ENCODE measurements around the gene TDRD1. TPM values are rescaled to one million over a fixed set of nuclear protein-coding genes. Genes with fewer than 3 reads are reported as not detected.

Gene TDRD1
- total RNA-seq, 1 experiment from 2014 or later = not detected

DNA sequence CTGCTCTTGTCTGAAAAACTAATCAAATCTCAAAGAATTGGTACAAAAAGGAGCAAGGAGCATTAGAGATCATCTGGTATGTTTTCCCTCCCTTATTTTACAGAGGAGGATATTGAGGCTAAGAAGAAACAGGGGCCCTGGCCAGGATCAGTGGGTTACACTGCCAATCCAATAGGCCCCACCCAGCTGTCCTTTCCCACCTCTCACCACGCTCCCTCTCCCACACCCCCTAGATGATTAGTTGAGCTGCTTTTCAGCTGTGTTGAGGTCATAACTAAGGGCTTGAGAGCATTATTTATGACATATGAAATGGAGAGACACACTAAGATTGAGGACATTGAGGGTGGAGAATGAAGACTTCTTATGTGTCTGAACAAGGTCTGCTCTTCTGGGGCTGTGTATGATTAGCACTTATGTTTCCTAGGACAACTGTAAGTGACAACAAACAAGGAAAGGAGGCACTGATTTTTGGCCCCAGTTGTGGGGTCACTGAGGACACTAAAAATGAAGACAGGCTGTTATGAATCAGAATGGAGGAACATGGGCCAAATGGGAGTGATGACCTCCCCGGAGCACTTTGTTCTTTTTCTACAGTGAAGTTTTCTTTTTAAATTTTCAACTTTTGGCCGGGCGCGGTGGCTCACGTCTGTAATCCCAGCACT is 86.4 kb downstream of the TDRD1 start:
- Histone ChIP-seq H4K20me1 (ENCODE audit: insufficient read depth, low read depth, low read length) (no peaks in the 10 kb centered on the region), H3K4me2 (ENCODE audit: low read depth, low read length, poor library complexity, severe bottlenecking) (no peak overlapping the region), H3K27ac (ENCODE audit: low read length) (no peak overlapping the region), H3K9ac (ENCODE audit: low read length) (no peak overlapping the region), H3K4me1 (ENCODE audit: low read length) (no peaks in the 10 kb centered on the region), H2AFZ (ENCODE audit: low read length) (no peak overlapping the region), H3K4me3 (ENCODE audit: low read length) (no peak overlapping the region), H3K36me3 (ENCODE audit: insufficient read depth, low read length) (no peaks in the 10 kb centered on the region), H3K9me3 (ENCODE audit: low read length) (no peaks in the 10 kb centered on the region), H3K79me2 (ENCODE audit: low read length) (no peaks in the 10 kb centered on the region), H3K9me2 (replicated peaks; ENCODE audit: insufficient read depth, low read length) (no peaks in the 10 kb centered on the region), H3K27me3 (ENCODE audit: low read length) (no peaks in the 10 kb centered on the region)
- DNase-seq = no peak

DNA sequence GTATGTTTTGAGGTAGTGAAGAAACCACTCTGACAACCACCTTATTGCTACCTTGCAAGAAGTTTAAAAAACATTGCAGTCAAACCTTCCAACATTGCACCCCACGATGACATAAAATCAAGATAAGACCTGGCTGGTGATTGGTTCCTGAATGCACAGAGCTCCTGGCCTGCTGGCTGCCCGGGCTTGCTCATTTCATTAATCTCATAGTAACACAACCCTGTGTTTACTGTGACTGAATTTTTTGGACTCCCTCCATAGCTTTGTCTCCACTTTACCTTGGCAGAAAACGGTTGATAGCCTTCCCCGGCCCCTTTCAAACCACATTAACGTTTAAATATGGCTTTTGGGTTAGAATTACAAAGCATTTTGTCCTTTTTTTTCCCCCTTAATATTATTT is 87.4 kb downstream of the TDRD1 start:
- Histone ChIP-seq H2AFZ (ENCODE audit: low read length) (no peak overlapping the region), H3K4me3 (ENCODE audit: low read length) (no peak overlapping the region), H3K27ac (ENCODE audit: low read length) (no peak overlapping the region), H3K4me2 (ENCODE audit: low read depth, low read length, poor library complexity, severe bottlenecking) (no peak overlapping the region), H3K9me2 (replicated peaks; ENCODE audit: insufficient read depth, low read length) (no peaks in the 10 kb centered on the region), H3K79me2 (ENCODE audit: low read length) (no peaks in the 10 kb centered on the region), H3K36me3 (ENCODE audit: insufficient read depth, low read length) (no peaks in the 10 kb centered on the region), H3K27me3 (ENCODE audit: low read length) (no peaks in the 10 kb centered on the region), H3K4me1 (ENCODE audit: low read length) (no peaks in the 10 kb centered on the region), H3K9ac (ENCODE audit: low read length) (no peak overlapping the region), H4K20me1 (ENCODE audit: insufficient read depth, low read depth, low read length) (no peaks in the 10 kb centered on the region), H3K9me3 (ENCODE audit: low read length) (no peaks in the 10 kb centered on the region)
- DNase-seq = no peak

DNA sequence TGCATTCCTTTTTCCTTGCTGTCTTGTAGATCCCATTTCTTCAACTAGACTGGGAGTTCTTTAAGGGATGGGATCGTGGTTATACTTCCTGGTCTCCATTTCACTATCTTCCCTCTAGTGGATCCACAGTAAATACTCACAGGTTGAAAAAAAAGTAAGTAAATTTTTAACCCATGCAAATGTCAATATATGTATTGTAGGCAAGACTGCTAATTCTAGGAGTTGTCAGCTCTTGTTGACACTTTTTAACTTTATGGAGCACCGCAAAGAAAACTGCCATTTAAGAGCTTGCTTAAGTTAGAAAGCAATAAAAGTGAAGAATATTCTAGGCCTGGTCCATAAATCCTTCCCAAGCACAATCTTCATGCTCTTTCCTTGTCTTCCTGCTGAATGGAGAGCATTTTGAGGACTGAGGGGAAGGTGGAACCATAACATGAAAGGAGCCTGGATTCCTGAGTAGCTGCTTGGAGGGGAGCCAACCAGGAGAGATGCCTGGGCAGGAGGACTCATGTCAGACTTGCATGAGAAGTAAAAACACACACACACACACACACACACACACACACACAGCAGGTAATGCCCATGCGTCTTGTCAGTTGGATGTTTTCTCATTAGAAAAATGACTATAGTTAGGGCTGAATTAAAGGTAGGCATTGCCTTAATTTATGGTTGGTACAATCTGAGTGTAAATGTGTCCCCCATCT is 92.1 kb downstream of the TDRD1 start:
- Histone ChIP-seq H3K27ac (ENCODE audit: low read length) (no peak overlapping the region), H3K4me2 (ENCODE audit: low read depth, low read length, poor library complexity, severe bottlenecking) (no peak overlapping the region), H3K4me1 (ENCODE audit: low read length) (no peaks in the 10 kb centered on the region), H3K27me3 (ENCODE audit: low read length) (no peaks in the 10 kb centered on the region), H3K36me3 (ENCODE audit: insufficient read depth, low read length) (no peaks in the 10 kb centered on the region), H4K20me1 (ENCODE audit: insufficient read depth, low read depth, low read length) (no peaks in the 10 kb centered on the region), H3K9ac (ENCODE audit: low read length) (no peak overlapping the region), H3K9me3 (ENCODE audit: low read length) (no peaks in the 10 kb centered on the region), H3K4me3 (ENCODE audit: low read length) (no peak overlapping the region), H3K79me2 (ENCODE audit: low read length) (no peaks in the 10 kb centered on the region), H3K9me2 (replicated peaks; ENCODE audit: insufficient read depth, low read length) (no peaks in the 10 kb centered on the region), H2AFZ (ENCODE audit: low read length) (no peak overlapping the region)
- DNase-seq = no peak

DNA sequence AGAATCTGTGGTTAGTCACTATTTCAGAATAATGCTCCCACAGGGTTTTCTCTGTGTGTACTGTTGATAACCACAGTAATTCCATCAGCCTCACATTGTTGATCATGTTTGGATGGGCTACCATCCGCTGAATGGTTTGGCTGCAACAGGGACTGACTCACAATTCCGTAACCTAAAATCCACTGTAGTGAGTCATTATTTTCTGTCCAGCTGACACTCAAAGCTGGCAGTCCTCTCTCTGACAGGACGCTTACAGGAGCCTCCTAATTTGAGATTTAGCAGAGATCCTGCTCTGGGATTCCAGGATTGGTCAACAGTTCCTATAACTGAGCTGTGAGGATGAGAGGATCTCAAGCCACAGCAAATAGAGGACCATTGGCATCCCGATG is 92.6 kb downstream of the TDRD1 start:
- H3K79me2 ChIP-seq (ENCODE audit: low read length) = no peaks in the 10 kb centered on the region
- H3K9me2 ChIP-seq (replicated peaks; ENCODE audit: insufficient read depth, low read length) = no peaks in the 10 kb centered on the region
- H4K20me1 ChIP-seq (ENCODE audit: insufficient read depth, low read depth, low read length) = no peaks in the 10 kb centered on the region
- no peaks in the 10 kb centered on the region for H3K4me1 ChIP-seq (ENCODE audit: low read length)
- H3K4me2 ChIP-seq (ENCODE audit: low read depth, low read length, poor library complexity, severe bottlenecking) = no peak overlapping the region
- no peak overlapping the region for H2AFZ ChIP-seq (ENCODE audit: low read length)
- no peak overlapping the region for H3K4me3 ChIP-seq (ENCODE audit: low read length)
- no peak overlapping the region for H3K9ac ChIP-seq (ENCODE audit: low read length)
- DNase-seq = no peak
- no peaks in the 10 kb centered on the region for H3K36me3 ChIP-seq (ENCODE audit: insufficient read depth, low read length)
- H3K27ac ChIP-seq (ENCODE audit: low read length) = no peak overlapping the region
- no peaks in the 10 kb centered on the region for H3K9me3 ChIP-seq (ENCODE audit: low read length)
- no peaks in the 10 kb centered on the region for H3K27me3 ChIP-seq (ENCODE audit: low read length)

DNA sequence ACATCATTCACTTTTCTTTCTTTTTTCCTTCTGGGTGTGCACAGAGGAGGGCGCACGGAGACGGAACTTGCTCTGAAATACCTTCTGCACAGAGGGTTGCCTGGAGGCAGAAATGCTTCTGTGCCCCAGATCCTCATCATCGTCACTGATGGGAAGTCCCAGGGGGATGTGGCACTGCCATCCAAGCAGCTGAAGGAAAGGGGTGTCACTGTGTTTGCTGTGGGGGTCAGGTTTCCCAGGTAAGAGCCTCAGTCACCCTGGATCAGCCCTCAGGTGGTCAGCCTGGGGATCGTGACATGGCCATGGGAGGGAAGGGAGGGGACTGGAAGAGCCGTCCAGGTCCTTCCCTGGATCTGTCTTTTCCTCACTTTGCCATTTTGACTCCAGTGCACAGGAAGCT is 93.5 kb downstream of the TDRD1 start:
- Histone ChIP-seq H4K20me1 (ENCODE audit: insufficient read depth, low read depth, low read length) (no peaks in the 10 kb centered on the region), H3K9ac (ENCODE audit: low read length) (no peak overlapping the region), H3K9me3 (ENCODE audit: low read length) (no peaks in the 10 kb centered on the region), H3K4me3 (ENCODE audit: low read length) (no peak overlapping the region), H2AFZ (ENCODE audit: low read length) (no peak overlapping the region), H3K4me2 (ENCODE audit: low read depth, low read length, poor library complexity, severe bottlenecking) (no peak overlapping the region), H3K9me2 (replicated peaks; ENCODE audit: insufficient read depth, low read length) (no peaks in the 10 kb centered on the region), H3K27ac (ENCODE audit: low read length) (no peak overlapping the region), H3K27me3 (ENCODE audit: low read length) (no peaks in the 10 kb centered on the region), H3K4me1 (ENCODE audit: low read length) (no peaks in the 10 kb centered on the region), H3K36me3 (ENCODE audit: insufficient read depth, low read length) (no peaks in the 10 kb centered on the region), H3K79me2 (ENCODE audit: low read length) (no peaks in the 10 kb centered on the region)
- DNase-seq = no peak

DNA sequence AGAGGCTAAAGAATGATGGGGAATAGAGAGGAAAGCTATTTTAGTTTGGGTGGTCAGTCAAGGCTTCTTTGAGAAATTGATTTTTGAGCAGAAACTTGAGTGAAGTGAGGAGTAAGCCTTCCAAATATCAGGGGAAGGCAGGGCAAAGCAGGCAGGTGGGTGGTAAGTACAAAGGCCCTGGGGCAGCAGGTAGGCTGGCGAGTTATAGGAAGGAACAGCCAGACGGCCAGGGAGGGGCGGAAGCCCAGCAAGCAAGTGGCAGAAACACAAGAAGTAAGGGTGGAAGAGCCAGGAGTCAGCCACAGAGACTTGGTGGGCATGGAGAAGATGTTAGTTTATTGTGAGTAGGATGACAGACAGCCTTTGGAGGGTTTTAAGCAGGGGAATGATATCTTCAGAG is 94.8 kb downstream of the TDRD1 start:
- H3K4me1 ChIP-seq (ENCODE audit: low read length) = no peaks in the 10 kb centered on the region
- DNase-seq = no peak
- H3K27ac ChIP-seq (ENCODE audit: low read length) = no peak overlapping the region
- no peak overlapping the region for H3K4me3 ChIP-seq (ENCODE audit: low read length)
- H3K9me3 ChIP-seq (ENCODE audit: low read length) = no peaks in the 10 kb centered on the region
- no peaks in the 10 kb centered on the region for H3K9me2 ChIP-seq (replicated peaks; ENCODE audit: insufficient read depth, low read length)
- H3K36me3 ChIP-seq (ENCODE audit: insufficient read depth, low read length) = no peaks in the 10 kb centered on the region
- H3K4me2 ChIP-seq (ENCODE audit: low read depth, low read length, poor library complexity, severe bottlenecking) = no peak overlapping the region
- no peaks in the 10 kb centered on the region for H3K79me2 ChIP-seq (ENCODE audit: low read length)
- H2AFZ ChIP-seq (ENCODE audit: low read length) = no peak overlapping the region
- H4K20me1 ChIP-seq (ENCODE audit: insufficient read depth, low read depth, low read length) = no peaks in the 10 kb centered on the region
- H3K27me3 ChIP-seq (ENCODE audit: low read length) = no peaks in the 10 kb centered on the region
- no peak overlapping the region for H3K9ac ChIP-seq (ENCODE audit: low read length)

DNA sequence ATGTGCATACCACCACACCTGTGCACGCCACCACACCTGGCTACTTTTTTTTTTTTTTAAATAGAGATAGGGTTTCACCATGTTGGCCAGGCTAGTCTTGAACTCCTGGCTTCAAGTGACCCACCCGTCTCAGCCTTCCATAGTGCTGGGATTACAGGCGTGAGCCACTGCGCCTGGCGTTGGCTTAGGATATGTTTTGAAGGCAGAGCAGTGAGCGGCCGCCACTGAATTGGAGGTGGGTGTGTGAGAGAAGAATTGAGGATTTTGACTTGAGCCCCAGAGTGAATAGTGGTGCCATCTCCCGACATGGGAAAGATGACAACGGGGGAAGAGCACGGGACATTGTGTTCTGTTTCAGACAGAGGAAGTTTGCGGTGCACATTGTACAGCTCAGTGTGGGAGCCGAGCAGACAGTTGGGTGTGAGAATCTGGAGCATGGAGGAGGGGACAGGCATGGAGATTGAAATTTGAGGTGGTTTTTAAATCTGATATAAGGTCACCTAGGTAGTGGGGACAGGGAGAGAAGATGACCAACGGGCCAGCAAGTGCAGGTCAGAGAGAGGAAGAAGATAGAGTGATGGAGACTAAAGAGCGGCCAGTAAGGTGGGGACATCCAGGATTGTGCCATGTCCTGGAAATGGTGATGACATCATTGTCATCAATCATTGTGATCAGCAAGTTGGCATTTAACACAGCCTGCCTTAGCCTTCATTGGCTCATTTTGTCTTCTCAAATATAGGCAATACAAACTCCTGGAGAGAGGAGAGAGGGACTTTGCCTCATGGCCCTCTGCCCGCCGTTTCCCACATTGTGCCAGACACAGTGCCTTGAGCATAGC is 95.7 kb downstream of the TDRD1 start:
- DNase-seq = no peak
- Histone ChIP-seq H3K9ac (ENCODE audit: low read length) (no peak overlapping the region), H2AFZ (ENCODE audit: low read length) (no peak overlapping the region), H3K4me3 (ENCODE audit: low read length) (no peak overlapping the region), H3K4me2 (ENCODE audit: low read depth, low read length, poor library complexity, severe bottlenecking) (no peak overlapping the region), H3K36me3 (ENCODE audit: insufficient read depth, low read length) (no peaks in the 10 kb centered on the region), H3K79me2 (ENCODE audit: low read length) (no peaks in the 10 kb centered on the region), H3K27me3 (ENCODE audit: low read length) (no peaks in the 10 kb centered on the region), H4K20me1 (ENCODE audit: insufficient read depth, low read depth, low read length) (no peaks in the 10 kb centered on the region), H3K9me3 (ENCODE audit: low read length) (no peaks in the 10 kb centered on the region), H3K4me1 (ENCODE audit: low read length) (no peaks in the 10 kb centered on the region), H3K9me2 (replicated peaks; ENCODE audit: insufficient read depth, low read length) (no peaks in the 10 kb centered on the region), H3K27ac (ENCODE audit: low read length) (no peak overlapping the region)

DNA sequence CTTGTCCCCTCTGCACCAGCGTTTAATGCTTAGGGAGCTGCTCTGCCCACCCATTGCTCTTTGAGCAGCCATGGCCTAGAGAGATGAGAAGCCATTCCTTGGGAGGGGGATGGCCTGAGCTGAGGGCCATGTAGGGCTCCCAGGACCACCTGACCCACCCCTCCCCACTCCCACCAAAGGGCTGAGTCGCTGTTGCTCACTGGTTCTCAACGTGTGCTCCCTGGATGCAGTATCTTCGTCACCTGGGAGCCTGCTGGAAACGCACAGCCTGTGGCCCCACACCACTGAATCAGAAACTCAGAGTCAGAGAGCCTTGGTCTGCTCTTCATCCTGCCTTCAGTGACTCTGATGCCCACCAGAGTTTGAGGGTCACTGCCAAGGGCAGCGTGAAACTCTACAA is 96.9 kb downstream of the TDRD1 start:
- no peaks in the 10 kb centered on the region for H3K36me3 ChIP-seq (ENCODE audit: insufficient read depth, low read length)
- H3K4me1 ChIP-seq (ENCODE audit: low read length) = no peaks in the 10 kb centered on the region
- H3K4me2 ChIP-seq (ENCODE audit: low read depth, low read length, poor library complexity, severe bottlenecking) = no peak overlapping the region
- H3K9ac ChIP-seq (ENCODE audit: low read length) = no peak overlapping the region
- no peak overlapping the region for H2AFZ ChIP-seq (ENCODE audit: low read length)
- H3K79me2 ChIP-seq (ENCODE audit: low read length) = no peaks in the 10 kb centered on the region
- no peaks in the 10 kb centered on the region for H3K9me3 ChIP-seq (ENCODE audit: low read length)
- no peak overlapping the region for H3K4me3 ChIP-seq (ENCODE audit: low read length)
- no peak overlapping the region for H3K27ac ChIP-seq (ENCODE audit: low read length)
- DNase-seq = no peak
- no peaks in the 10 kb centered on the region for H3K9me2 ChIP-seq (replicated peaks; ENCODE audit: insufficient read depth, low read length)
- H3K27me3 ChIP-seq (ENCODE audit: low read length) = no peaks in the 10 kb centered on the region
- H4K20me1 ChIP-seq (ENCODE audit: insufficient read depth, low read depth, low read length) = no peaks in the 10 kb centered on the region

Measured in Karpas-422 (cell line).